DMS153 treated with DMSO at 0.1 percent for 48 hours (cell line): ENCODE measurements around the gene PYGB.

Experiments
- DNase-seq: peaks from one replicate; lab custom pipeline; 2025; ENCODE audit not compliant: unreplicated experiment; lab: John Stamatoyannopoulos, UW

Gene PYGB

DNA sequence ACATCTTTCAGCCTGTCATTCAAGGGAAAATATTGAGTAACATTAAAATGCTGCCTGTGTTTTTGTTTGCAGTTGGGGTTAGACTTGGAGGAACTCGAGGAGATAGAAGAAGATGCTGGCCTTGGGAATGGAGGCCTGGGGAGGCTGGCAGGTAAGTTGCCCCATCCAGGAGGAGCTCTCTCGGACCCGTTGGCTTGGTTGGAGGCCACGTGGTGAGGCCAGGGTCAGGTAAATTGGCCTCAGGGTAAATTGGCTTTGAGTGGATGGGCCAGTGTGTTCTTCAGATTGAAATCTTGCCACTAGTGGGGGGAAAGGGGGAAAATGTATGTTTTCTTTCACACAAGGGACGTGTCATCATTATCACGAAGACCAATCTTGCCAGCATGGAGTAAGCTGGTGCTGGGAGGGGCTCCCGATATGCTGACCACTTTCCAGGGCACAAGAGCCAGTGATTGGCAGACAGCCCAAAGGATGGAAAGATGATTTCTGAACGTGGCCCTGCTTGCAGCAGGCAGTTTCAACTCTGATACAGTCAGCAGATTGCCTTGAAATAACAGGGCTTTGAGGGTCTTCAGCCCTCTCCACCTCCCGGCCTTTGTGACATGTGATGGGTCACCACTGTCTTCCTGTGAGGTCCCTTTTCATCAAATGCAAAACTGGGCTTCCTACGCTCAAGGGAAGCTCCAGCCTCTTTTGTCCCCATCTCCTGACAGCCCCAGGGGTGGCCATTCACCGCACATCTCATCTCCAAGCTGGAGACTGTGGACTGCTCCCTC, 21.4 kb downstream of the PYGB start:
- DNase-seq = no peak

DNA sequence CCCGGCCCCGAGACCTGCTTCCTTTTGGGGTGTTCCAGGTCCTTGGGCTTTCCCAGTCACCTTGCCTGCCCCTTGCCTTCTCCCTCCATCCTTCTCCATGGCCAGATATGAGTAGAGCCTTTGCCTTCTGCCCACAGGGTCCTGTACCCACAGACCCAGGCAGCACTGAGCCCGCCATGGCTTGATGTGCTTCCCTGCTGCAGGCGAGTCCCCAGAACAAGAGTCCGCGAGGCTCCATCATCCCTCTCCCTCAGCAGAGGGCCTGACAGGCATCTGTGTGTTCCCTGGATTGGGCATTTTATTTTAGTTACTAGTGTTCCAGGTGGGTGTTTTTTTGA, 21.9 kb downstream of the PYGB start:
- DNase-seq = no peak

GRCh38 chr20:25270829-25271251, 23.0 kb downstream of the PYGB start:
- no peak for DNase-seq

- DNase-seq = no peak
Observed at GRCh38 chr20:25271486-25272222, 23.8 kb downstream of the PYGB start.

- no peak for DNase-seq
Observed at GRCh38 chr20:25272223-25273000, 24.5 kb downstream of the PYGB start.

- no peak for DNase-seq
Observed at GRCh38 chr20:25273046-25273445, 25.2 kb downstream of the PYGB start.

DNA sequence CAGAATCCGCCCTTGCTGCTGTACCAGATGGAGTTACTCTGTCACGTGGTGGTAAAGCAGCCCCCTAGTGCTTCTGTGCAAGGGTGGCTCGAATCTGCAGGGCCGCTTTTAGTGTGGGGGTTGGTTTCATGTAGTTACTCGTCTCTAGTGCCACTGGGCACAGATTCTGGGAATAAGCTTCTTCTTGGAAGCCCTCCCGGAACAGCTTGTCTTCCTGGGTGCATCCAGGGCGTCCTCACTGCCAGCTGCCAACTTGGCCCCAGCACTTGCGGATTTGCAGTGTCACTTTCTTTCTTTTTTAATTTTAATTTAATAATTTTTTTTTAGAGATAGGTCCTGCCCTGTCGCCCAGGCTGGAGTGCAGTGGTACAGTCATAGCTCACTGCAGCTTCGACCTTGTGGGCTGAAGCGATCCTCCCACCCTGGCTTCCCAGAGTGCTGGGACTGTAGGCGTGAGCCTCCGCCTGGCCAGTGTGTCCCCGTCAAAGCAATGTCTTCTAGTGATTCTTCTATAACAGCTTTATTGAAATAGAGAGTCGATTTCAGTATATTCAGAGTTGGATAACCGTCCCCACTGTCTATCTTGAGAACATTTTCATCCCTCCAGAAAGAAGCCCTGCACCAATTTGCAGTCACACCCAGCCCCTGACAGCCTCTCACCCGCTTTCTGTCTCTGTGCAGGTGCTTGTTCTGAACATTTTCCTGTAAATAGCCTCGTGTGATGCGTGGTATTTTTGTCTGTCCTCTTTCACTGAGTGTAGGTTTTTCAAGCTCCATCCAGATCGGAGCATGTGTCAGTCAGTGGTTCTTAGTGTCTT, 25.9 kb downstream of the PYGB start:
- DNase-seq = no peak

GRCh38 chr20:25274481-25274880, 26.6 kb downstream of the PYGB start:
- no peak for DNase-seq

GRCh38 chr20:25274891-25275812, 27.3 kb downstream of the PYGB start:
- no peak for DNase-seq

DNA sequence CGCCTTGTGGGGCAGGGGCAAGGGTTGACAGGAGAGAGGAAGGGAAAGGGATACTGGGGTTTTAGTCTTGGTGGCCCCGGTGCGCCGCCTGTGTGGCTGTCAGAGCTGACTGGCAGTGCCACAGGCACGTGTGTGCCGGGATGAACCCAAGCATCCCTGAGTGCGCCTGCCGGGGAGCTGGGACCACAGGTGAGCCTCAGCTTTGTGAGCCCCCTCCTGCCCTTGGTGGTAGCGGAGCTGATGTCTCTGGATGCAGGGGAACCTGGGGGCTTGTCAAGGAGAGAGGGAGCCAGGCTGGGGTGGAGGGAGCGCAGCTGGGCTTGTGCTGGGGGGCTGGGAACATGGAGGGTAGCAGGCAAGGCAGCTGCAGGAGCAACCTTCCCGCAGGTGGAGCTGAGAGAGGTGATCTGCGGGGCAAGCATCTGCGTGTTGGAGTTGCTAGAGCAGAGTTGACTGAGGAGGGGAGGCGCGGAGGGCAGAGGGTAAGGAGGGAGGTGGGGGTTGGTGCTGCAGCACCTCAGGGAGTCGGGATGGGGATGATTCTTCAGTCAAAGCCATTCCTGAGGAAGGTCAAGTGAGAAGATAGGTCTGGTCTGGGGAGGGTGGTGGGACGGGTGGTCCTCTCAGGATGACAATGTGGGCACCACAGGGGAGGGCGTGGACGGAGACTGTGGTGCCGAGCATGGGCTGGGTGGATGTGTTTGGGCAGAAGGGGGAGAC, 28.1 kb downstream of the PYGB start:
- no peak for DNase-seq

DNA sequence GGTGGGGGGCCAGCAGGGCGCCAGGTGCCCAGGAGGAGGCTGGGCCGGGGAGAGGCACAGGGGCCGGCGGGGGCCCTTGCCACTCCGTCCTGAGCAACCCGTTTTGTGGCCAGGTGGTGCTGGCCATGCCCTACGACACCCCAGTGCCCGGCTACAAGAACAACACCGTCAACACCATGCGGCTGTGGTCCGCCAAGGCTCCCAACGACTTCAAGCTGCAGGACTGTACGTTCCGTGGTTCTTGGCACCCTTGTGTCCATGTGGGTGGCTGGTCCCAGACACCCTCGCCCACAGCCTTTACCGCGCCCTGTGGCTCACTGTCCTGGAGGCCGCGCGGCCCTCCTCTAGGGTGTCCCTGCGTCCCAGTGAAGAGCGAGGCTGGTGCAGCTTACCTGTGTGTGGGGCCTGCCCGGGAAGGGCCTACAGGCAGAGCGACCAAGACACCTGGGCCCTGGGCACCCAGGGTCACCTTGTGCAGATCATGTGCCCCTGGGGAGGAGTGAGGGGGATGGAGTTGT, 28.7 kb downstream of the PYGB start:
- DNase-seq = no peak

- no peak for DNase-seq
Observed at GRCh38 chr20:25277051-25277801, 29.3 kb downstream of the PYGB start.

DNA sequence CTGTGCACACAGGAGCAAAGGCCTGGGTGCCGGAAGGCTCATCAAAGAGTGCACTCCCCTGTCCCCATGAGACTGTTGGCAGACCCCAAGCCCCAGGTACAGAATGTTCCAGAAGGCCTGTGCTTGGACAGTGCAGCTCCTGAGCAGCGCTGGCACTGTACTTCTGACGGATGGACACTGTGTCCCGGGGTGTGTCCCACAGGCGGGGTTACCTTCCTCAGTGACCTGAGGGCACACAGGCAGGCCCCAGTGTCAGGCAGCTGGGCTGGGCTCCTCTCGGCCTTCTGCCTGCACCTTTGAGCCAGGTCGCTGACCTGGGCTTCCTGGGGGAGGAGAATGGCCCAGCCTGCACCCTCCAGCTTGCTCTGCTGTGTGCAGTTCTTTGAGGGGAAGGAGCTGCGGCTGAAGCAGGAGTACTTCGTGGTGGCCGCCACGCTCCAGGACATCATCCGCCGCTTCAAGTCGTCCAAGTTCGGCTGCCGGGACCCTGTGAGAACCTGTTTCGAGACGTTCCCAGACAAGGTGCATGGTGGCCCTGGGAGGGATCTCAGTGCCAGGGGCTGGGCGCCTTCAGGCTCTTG, 30.1 kb downstream of the PYGB start:
- no peak for DNase-seq

DNA sequence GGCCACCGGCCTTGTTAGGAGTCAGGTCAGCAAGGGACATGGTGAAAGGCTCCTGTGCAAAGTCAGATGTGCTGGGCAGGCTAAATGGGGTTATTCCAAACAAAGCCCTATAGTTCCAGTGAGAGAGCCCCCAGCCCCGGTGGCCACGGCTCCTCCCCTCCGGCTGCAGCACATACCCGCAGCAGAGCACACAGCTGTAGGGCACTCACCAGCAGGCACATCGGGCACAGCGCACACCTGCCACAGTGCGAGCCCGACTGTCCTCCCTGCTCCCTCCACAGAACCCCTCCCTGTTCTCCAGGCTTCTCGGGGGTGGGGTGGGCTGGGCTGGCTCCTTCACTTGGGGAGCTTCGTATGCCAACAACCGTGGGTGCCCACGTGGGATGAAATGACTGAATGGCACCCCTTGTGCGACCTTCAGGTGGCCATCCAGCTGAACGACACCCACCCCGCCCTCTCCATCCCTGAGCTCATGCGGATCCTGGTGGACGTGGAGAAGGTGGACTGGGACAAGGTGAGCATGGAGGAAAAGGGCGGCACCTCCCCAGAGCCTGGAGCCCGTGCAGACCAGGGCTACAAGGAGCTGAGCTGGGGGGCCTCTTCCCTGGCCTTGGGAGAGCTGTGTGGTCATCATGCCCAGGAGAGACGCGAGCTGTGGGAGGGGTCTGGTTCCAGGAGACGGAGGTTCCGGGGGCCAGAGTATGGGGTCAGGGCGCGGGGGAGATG, 30.9 kb downstream of the PYGB start:
- DNase-seq = no peak

- no peak for DNase-seq
Observed at GRCh38 chr20:25279403-25279802, 31.5 kb downstream of the PYGB start.

DNA sequence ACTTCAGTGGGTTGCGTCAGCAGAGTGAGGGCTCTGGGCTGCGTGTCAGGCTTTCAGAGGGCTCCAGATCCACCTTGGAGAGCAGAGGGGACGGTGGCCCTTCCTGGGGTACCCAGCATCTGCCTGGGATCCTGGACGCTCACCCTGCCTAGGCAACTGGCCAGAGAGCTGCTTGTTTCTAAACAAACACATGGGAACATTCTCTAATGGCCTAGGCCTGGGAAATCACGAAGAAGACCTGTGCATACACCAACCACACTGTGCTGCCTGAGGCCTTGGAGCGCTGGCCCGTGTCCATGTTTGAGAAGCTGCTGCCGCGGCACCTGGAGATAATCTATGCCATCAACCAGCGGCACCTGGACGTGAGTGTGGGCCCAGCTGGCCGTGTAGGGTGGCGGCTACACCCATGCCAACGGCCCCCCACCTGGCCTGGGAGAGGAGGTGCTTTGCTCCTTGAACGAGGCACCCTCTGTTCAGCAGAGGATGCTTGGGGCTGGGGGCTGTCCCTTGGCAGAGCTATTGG, 32.2 kb downstream of the PYGB start:
- peak; percentile 31 for DNase-seq
